BLaER1 treated with 17β-estradiol and CSF1 and Interleukin-3, amounts not matched to agents 10 nM and 100 nM (cell line): ENCODE data around the gene SPI1.

Source experiments
- H3K27ac ChIP-seq, 11 experiments: shearing (Covaris generic); formaldehyde crosslinking; 2 replicates each; pipeline ENCODE4 v1.8.1; 2022
- H3K27me3 ChIP-seq, 11 experiments: shearing (Covaris generic); formaldehyde crosslinking; 2 replicates each; pipeline ENCODE4 v1.8.1; 2022
- H3K36me3 ChIP-seq, 11 experiments: shearing (Covaris generic); formaldehyde crosslinking; 2 replicates each; pipeline ENCODE4 v1.8.1; 2022
- H3K4me1 ChIP-seq, 10 experiments: shearing (Covaris generic); formaldehyde crosslinking; 2 replicates each; pipeline ENCODE4 v1.8.1; 2022
- H3K4me2 ChIP-seq, 11 experiments: shearing (Covaris generic); formaldehyde crosslinking; 2 replicates each; pipeline ENCODE4 v1.8.1; 2022
- H3K4me3 ChIP-seq, 10 experiments: shearing (Covaris generic); formaldehyde crosslinking; 2 replicates each; pipeline ENCODE4 v1.8.1; 2022
- H3K9ac ChIP-seq, 11 experiments: shearing (Covaris generic); formaldehyde crosslinking; 2 replicates each; pipeline ENCODE4 v1.8.1; 2022
- H3K9me3 ChIP-seq, 11 experiments: shearing (Covaris generic); formaldehyde crosslinking; replicated peaks in 1 of 11; 2 replicates each; pipeline ENCODE4 v1.8.1; 2022
- H4K20me1 ChIP-seq, 11 experiments: shearing (Covaris generic); formaldehyde crosslinking; 2 replicates each; pipeline ENCODE4 v1.8.1; 2022
- Cebpa-rat ChIP-seq, 11 experiments: shearing (Covaris generic); IDR thresholded peaks; 2 replicates each; pipeline ENCODE4 v1.8.1; 2022

SPI1 gene

DNA sequence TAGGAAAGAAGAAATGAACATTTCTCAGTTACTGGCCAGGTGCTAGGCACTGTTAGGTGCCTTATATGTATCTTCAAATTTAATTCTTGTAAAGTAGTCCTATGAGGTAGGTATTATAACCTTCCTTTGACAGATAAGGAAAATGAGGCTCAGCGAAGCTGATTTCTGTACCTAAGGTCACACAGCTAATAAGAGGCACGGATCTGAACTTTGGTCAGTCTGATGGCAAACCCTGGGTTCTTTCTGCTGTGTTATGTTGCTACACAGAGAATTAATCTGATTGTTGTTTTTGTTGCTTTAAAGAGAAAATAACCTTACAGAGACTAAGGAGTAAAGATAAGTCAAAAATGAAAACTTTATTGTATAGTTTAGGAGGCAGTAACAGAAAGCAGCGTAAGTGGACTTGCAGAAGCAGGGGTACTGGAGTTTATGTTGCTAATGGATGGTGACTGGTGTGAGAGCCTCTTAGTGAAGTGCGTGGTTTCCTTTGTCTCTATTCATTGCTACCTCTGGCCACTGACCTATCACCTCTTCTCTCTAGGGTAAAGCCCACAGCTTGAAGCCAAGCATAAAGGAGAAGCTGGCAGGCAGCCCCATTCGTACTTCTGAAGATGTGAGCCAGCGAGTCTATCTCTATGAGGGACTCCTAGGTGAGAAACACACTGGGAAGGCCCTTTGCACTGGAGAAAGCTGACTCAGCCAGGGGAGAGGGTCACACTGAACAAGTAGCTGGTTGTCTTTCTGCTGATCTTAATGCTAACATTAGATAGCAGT is 70.1 kb downstream of the SPI1 start:
- peaks cover 0 to 100% (median 100%) of the 10 kb centered on the region in 11 experiments; a peak in 21 of 22 replicates for H3K36me3 ChIP-seq
- peaks cover 0 to 6% (median 4%) of the 10 kb centered on the region in 11 experiments; a peak in 17 of 22 replicates for H3K9me3 ChIP-seq
- TF ChIP-seq Cebpa-rat (IDR thresholded peaks at IDR 0.05), result no peak
- H3K4me3 ChIP-seq, result no peak overlapping the region
- no peak overlapping the region for H3K27ac ChIP-seq
- peaks cover 0 to 19% (median 16%) of the 10 kb centered on the region in 10 experiments; a peak in 17 of 20 replicates for H3K4me1 ChIP-seq
- no peak overlapping the region for H3K4me2 ChIP-seq
- H4K20me1 ChIP-seq, result peaks cover 12 to 77% (median 31%) of the 10 kb centered on the region in 11 experiments; a peak in 18 of 22 replicates
- H3K27me3 ChIP-seq, result no peaks in the 10 kb centered on the region
- H3K9ac ChIP-seq, result no peak overlapping the region

GRCh38 chr11:47306484-47306844 is 71.9 kb downstream of the SPI1 start:
- Histone ChIP-seq H3K4me2 (peak overlapping the region in 3 of 11 experiments; percentile 25 to 57 (median 56); a peak in 2 of 22 replicates), H3K27ac (peak overlapping the region in 1 of 11 experiments; percentile 34; a peak in 2 of 22 replicates), H3K36me3 (peaks cover 0 to 100% (median 100%) of the 10 kb centered on the region in 11 experiments; a peak in 21 of 22 replicates), H3K9ac (peak overlapping the region in 1 of 11 experiments; percentile 22; a peak in 1 of 22 replicates), H4K20me1 (peaks cover 12 to 60% (median 27%) of the 10 kb centered on the region in 11 experiments; a peak in 18 of 22 replicates), H3K27me3 (no peaks in the 10 kb centered on the region), H3K9me3 (peaks cover 17 to 24% (median 22%) of the 10 kb centered on the region in 11 experiments), H3K4me1 (peaks cover 0 to 19% (median 16%) of the 10 kb centered on the region in 10 experiments; a peak in 17 of 20 replicates), H3K4me3 (no peak overlapping the region)
- no peak for TF ChIP-seq Cebpa-rat (IDR thresholded peaks at IDR 0.05)

- Histone ChIP-seq H4K20me1 (peaks cover 12 to 59% (median 26%) of the 10 kb centered on the region in 11 experiments; a peak in 18 of 22 replicates), H3K9ac (peak overlapping the region in 6 of 11 experiments; percentile 5 to 52 (median 26); a peak in 7 of 22 replicates), H3K4me3 (no peak overlapping the region), H3K4me2 (peak overlapping the region in 7 of 11 experiments; percentile 19 to 61 (median 43); a peak in 13 of 22 replicates), H3K27ac (peak overlapping the region in 3 of 11 experiments; percentile 5 to 34 (median 28); a peak in 3 of 22 replicates), H3K9me3 (peaks cover 23 to 30% (median 27%) of the 10 kb centered on the region in 11 experiments), H3K4me1 (peaks cover 0 to 19% (median 16%) of the 10 kb centered on the region in 10 experiments; a peak in 17 of 20 replicates), H3K36me3 (peaks cover 0 to 100% (median 100%) of the 10 kb centered on the region in 11 experiments; a peak in 21 of 22 replicates), H3K27me3 (no peaks in the 10 kb centered on the region)
- TF ChIP-seq Cebpa-rat (IDR thresholded peaks at IDR 0.05), result no peak
These were observed 72.4 kb downstream of the SPI1 start for GRCh38 chr11:47305734-47306483.
